ENCODE measurements around the gene ZNF593. TPM values are rescaled to one million over a fixed set of nuclear protein-coding genes. Genes with fewer than 3 reads are reported as not detected.
A peak's percentile ranks its signal among the peaks of the same experiment; 100 is the strongest.

Gene ZNF593
- total and polyA plus RNA-seq, 9 of the 15 experiments (the other 6 are each of a cell fraction or from before 2014, with no cell fraction given), result 9.8 to 334 (median 48.2) TPM

DNA sequence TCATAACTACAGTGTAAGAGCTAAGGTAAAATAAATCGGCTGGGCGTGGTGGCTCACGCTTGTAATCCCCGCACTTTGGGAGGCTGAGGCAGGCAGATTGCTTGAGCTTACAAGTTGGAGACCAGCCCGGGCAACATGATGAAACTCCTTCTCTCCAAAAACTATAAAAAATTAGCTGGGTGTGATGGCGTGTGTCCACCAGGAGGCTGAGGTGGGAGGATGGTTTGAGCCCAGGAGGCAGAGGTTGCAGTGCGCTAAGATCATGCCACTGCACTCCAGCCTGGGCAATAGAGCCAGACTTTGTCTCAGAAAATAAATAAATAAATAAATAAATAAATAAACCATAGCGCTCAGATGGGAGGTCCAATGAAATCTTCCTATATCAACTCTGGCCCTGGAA, 27.5 kb upstream of the ZNF593 start:
- Histone ChIP-seq H3K4me3 (no peak overlapping the region), H3K4me1 (replicated peaks in 1 of 2; ENCODE audit: control insufficient read depth in 2 of 2, insufficient read depth in 2 of 2, low read length in 2 of 2) (peaks cover 23 to 29% of the 10 kb centered on the region in 2 experiments; a peak in 4 of 5 replicates), H3K27me3 (ENCODE audit: control insufficient read depth in 2 of 2, insufficient read depth in 2 of 2, low read length in 2 of 2) (no peaks in the 10 kb centered on the region), H3K79me2 (ENCODE audit: control insufficient read depth, insufficient read depth, low read length) (no peaks in the 10 kb centered on the region), H4K20me1 (replicated peaks; ENCODE audit: control insufficient read depth, insufficient read depth, low read length) (no peaks in the 10 kb centered on the region), H3K9me3 (replicated peaks; ENCODE audit: control insufficient read depth, insufficient read depth, low read depth, low read length) (no peaks in the 10 kb centered on the region), H3K4me2 (ENCODE audit: insufficient read depth, low read length) (peak overlapping the region; percentile 54; the same call in 1 of the 2 replicates), H3K9ac (ENCODE audit: insufficient read depth in 1 of 2, low read depth in 2 of 2, low read length in 2 of 2) (peak overlapping the region in 1 of 2 experiments; percentile 29; a peak in 1 of 4 replicates), H3K36me3 (ENCODE audit: control insufficient read depth, insufficient read depth, low read length) (no peaks in the 10 kb centered on the region), H2AFZ (ENCODE audit: low read depth, low read length) (peak overlapping the region; percentile 87), H3K9me1 (ENCODE audit: control insufficient read depth, insufficient read depth, low read length) (no peaks in the 10 kb centered on the region), H3K27ac (ENCODE audit: extremely low read depth, low read depth, low read length) (peak overlapping the region; percentile 44; the same call in 1 of the 3 replicates)
- ATAC-seq (peak; percentile 16), FAIRE-seq (no peak), DNase-seq (ENCODE audit: extremely low read depth in 1 of 4, low spot score in 3 of 4) (no peak)
- BruUV-seq (replicated peaks), result no TSS peak
- ChIA-PET POLR2A (interaction anchor here (0.6 to 9.1 kb wide), 15 partner anchors 9 to 420 kb away, joined by 3 to 237 read pairs (median 3); partner anchors contain the start of gene CEP85), CTCF (ENCODE audit: low intra/inter-chr PET ratio) (interaction anchor here (0.6 to 5.1 kb wide), 3 partner anchors 22 to 37 kb away, joined by 3 to 114 read pairs (median 3); no protein-coding TSS in a partner anchor)
- WGBS (ENCODE audit: insufficient coverage, low coverage, missing lambda C conversion rate), result 52% methylated on average over 8 of the region's 8 CpGs
- in situ Hi-C loops (cut with MboI), result no loop called here
- intact Hi-C loops (cut with micrococcal nuclease), result loop anchor here (2.0 kb wide), 1 partner anchor 15 kb away; no protein-coding TSS in a partner anchor
- TF ChIP-seq ARID1B (IDR thresholded peaks at IDR 0.05), result 0 out of 2 replicates have a peak, but pooled peaks have one; percentile 19
- TF ChIP-seq, protein P1, sequence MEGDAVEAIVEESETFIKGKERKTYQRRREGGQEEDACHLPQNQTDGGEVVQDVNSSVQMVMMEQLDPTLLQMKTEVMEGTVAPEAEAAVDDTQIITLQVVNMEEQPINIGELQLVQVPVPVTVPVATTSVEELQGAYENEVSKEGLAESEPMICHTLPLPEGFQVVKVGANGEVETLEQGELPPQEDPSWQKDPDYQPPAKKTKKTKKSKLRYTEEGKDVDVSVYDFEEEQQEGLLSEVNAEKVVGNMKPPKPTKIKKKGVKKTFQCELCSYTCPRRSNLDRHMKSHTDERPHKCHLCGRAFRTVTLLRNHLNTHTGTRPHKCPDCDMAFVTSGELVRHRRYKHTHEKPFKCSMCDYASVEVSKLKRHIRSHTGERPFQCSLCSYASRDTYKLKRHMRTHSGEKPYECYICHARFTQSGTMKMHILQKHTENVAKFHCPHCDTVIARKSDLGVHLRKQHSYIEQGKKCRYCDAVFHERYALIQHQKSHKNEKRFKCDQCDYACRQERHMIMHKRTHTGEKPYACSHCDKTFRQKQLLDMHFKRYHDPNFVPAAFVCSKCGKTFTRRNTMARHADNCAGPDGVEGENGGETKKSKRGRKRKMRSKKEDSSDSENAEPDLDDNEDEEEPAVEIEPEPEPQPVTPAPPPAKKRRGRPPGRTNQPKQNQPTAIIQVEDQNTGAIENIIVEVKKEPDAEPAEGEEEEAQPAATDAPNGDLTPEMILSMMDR (IDR thresholded peaks at IDR 0.05 in 2 of 3, conservative IDR thresholded peaks at IDR 0.05 in 1 of 3; ENCODE audit: insufficient read depth in 2 of 3, low read depth in 1 of 3, low read length in 3 of 3), result peak; percentile 10 to 29 (median 23); a peak in 1 of 6 replicates
- no peak for TF ChIP-seq JUND (IDR thresholded peaks at IDR 0.05; ENCODE audit: borderline replicate concordance, low read depth, low read length)
- no peak for TF ChIP-seq JUND (tag; IDR thresholded peaks at IDR 0.05; ENCODE audit: borderline replicate concordance, low read depth, low read length)
- 0 out of 2 replicates have a peak, but pooled peaks have one; percentile 9 for TF ChIP-seq TCF3 (CRISPR knock-in tag; IDR thresholded peaks at IDR 0.05)
- 0 out of 2 replicates have a peak, but pooled peaks have one; percentile 24 for TF ChIP-seq MTA3 (IDR thresholded peaks at IDR 0.05; ENCODE audit: borderline replicate concordance)
- TF ChIP-seq NEUROD1 (IDR thresholded peaks at IDR 0.05; ENCODE audit: borderline replicate concordance, low read depth, low read length, partially characterized antibody), result no peak
- TF ChIP-seq, protein P2, sequence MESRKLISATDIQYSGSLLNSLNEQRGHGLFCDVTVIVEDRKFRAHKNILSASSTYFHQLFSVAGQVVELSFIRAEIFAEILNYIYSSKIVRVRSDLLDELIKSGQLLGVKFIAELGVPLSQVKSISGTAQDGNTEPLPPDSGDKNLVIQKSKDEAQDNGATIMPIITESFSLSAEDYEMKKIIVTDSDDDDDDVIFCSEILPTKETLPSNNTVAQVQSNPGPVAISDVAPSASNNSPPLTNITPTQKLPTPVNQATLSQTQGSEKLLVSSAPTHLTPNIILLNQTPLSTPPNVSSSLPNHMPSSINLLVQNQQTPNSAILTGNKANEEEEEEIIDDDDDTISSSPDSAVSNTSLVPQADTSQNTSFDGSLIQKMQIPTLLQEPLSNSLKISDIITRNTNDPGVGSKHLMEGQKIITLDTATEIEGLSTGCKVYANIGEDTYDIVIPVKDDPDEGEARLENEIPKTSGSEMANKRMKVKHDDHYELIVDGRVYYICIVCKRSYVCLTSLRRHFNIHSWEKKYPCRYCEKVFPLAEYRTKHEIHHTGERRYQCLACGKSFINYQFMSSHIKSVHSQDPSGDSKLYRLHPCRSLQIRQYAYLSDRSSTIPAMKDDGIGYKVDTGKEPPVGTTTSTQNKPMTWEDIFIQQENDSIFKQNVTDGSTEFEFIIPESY (CRISPR knock-in tag; IDR thresholded peaks at IDR 0.05), result peak; percentile 96
- TF ChIP-seq, protein P3, sequence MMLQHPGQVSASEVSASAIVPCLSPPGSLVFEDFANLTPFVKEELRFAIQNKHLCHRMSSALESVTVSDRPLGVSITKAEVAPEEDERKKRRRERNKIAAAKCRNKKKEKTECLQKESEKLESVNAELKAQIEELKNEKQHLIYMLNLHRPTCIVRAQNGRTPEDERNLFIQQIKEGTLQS (IDR thresholded peaks at IDR 0.05), result peak; percentile 50; the same call in 1 of the 2 replicates
- TF ChIP-seq, protein P3 (CRISPR knock-in tag; conservative IDR thresholded peaks at IDR 0.05), result no peak
- TF ChIP-seq PRMT5 (CRISPR knock-in tag; IDR thresholded peaks at IDR 0.05), result no peak
- no peak for TF ChIP-seq SREBF1 (IDR thresholded peaks at IDR 0.05; ENCODE audit: borderline replicate concordance, low read depth, low read length)
- TF ChIP-seq CREB1 (IDR thresholded peaks at IDR 0.05), result no peak
- no peak for TF ChIP-seq CREB1 (CRISPR knock-in tag; IDR thresholded peaks at IDR 0.05)
- no peak for TF ChIP-seq GATAD2A (IDR thresholded peaks at IDR 0.05)
- 0 out of 2 replicates have a peak, but pooled peaks have one; percentile 10 for TF ChIP-seq L3MBTL2 (IDR thresholded peaks at IDR 0.05)
- TF ChIP-seq PHF8 (IDR thresholded peaks at IDR 0.05; ENCODE audit: borderline replicate concordance, low read length), result no peak
